Suprapubic skin (tissue), 4 donors: ENCODE data around the gene DDI2.

Experiments
- CTCF ChIP-seq, 2 donors: fragments of 200-600 bp in 1 of 2; fragments of 450-650 bp in 1 of 2; sonication (generic) in 1 of 2; IDR thresholded peaks; one replicate each; pipeline ENCODE4 v1.5.1; 2016 to 2019; ENCODE audit warnings: antibody characterized with exemption in 2 of 2, mild to moderate bottlenecking in 1 of 2, moderate library complexity in 1 of 2
- EP300 ChIP-seq: sonication (generic); formaldehyde crosslinking; IDR thresholded peaks from one replicate; pipeline ENCODE4 v1.6.1; 2017; ENCODE audit warnings: antibody characterized with exemption
- POLR2A ChIP-seq, 2 donors: fragments of 450-650 bp; IDR thresholded peaks; one replicate each; pipeline ENCODE4 v1.6.1; 2017; ENCODE audit warnings: antibody characterized with exemption in 2 of 2, mild to moderate bottlenecking in 2 of 2, moderate library complexity in 2 of 2
- POLR2AphosphoS5 ChIP-seq, 3 donors: sonication (generic); formaldehyde crosslinking; IDR thresholded peaks; one replicate each; pipeline ENCODE4 v1.6.1; 2017; ENCODE audit warnings: antibody characterized with exemption in 3 of 3

- TF ChIP-seq CTCF (IDR thresholded peaks at IDR 0.05) = no peak
- peak in 1 of 2 donors; percentile 75 for TF ChIP-seq POLR2A (IDR thresholded peaks at IDR 0.05)
- TF ChIP-seq EP300 = no peak
- TF ChIP-seq POLR2AphosphoS5 (IDR thresholded peaks at IDR 0.05) = no peak
Observed at GRCh38 chr1:15684042-15684461, 66.8 kb downstream of the DDI2 start, which contains the start of gene PLEKHM2.
